Astrocyte of the spinal cord (primary cell): Measurements from ENCODE around the gene ALG2.

Experiments
- DNase-seq: peaks from one replicate; pipeline ENCODE4 v3.0.0; 2011; ENCODE audit warnings: low read depth, low spot score
- H3K4me3 ChIP-seq: 2 replicates; pipeline ENCODE4 v1.5.1; 2011; ENCODE audit warnings: low read depth, mild to moderate bottlenecking, low read length, moderate library complexity
- CTCF ChIP-seq: IDR thresholded peaks from 2 replicates; pipeline ENCODE4 v1.5.1; 2012; ENCODE audit warnings: low read depth, mild to moderate bottlenecking, low read length, inconsistent platforms
- in situ Hi-C: cut with HindIII; loops from 2 replicates; pipeline ENCODE4 v1.10.0; 2017; ENCODE audit warnings: low sequenced_read_pairs

The ALG2 gene

GRCh38 chr9:99216073-99216472 lies 5.7 kb downstream of the ALG2 start:
- in situ Hi-C loops = no loop called here
- no peak overlapping the region for H3K4me3 ChIP-seq
- no peak for TF ChIP-seq CTCF
- no peak for DNase-seq

DNA sequence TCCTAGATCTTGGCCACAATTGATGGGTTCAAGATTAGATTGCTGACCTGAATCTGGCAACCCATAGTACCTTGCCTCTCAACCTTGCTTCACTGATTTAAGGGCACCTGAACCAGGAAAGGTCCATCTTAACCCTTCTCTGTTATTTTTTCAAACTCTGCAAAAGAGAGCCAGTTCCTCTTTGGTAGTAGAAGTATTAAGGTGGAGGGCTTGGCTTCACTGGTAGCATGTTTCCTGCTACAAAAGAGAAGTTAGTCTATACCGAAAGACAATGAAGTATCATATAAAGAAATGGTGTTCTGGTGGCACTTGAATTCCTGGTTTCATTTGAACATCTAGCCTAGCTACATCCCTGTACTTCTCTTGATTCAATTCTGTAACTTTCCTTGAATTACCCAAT lies 8.5 kb downstream of the ALG2 start:
- DNase-seq = no peak
- no peak for TF ChIP-seq CTCF
- in situ Hi-C loops = no loop called here
- H3K4me3 ChIP-seq = no peak overlapping the region

GRCh38 chr9:99211746-99212145 lies 10.0 kb downstream of the ALG2 start:
- H3K4me3 ChIP-seq = no peak overlapping the region
- no peak for TF ChIP-seq CTCF
- no peak for DNase-seq
- in situ Hi-C loops = no loop called here

DNA sequence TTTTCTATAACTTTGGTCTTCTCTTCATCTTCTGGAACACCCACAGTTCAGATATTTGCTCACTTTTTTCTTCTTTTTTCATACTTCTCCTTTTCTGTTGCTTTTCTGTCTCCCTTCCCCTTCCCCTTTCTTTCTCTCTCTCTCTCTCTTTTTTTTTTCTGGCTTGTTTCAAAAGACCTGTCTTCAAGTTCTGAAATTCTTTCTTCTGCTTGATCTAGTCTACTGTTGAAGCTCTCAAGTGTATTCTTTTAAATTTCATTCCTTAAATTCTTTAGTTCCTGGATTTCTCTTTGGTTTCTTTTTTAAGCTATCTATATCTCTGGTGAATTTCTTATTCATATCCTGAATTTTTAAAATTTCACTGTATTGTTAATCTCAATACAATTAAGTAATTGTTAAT lies 11.2 kb downstream of the ALG2 start:
- DNase-seq = no peak
- H3K4me3 ChIP-seq = no peak overlapping the region
- in situ Hi-C loops = no loop called here
- TF ChIP-seq CTCF = no peak

DNA sequence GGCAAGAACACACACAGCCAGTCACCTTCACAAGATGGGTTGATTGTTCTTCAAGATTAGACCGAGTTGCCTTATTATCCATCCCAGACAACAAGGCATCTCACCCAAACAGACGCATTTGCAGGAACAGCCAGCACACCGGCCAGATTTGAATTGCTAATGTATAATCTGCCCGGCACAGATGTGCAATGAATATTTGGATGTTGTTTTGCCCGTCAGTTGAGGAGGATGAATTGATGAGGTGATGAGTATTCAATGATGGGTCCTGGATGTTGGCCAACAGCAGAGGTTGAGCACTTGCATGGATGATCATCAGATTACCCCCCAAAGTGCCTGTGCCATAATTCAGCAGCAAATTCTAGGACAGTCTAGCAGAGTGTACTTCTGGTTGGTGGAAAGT lies 20.1 kb downstream of the ALG2 start:
- DNase-seq = no peak
- no peak overlapping the region for H3K4me3 ChIP-seq
- TF ChIP-seq CTCF = no peak
- in situ Hi-C loops = no loop called here

GRCh38 chr9:99199938-99200539 lies 21.7 kb downstream of the ALG2 start:
- H3K4me3 ChIP-seq = no peak overlapping the region
- in situ Hi-C loops = no loop called here
- no peak for DNase-seq
- no peak for TF ChIP-seq CTCF

- in situ Hi-C loops = no loop called here
Measured at GRCh38 chr9:99197987-99198386, 23.8 kb downstream of the ALG2 start.

More at GRCh38 chr9:99197987-99198386, 23.8 kb downstream of the ALG2 start:
- H3K4me3 ChIP-seq = no peak overlapping the region
- DNase-seq = no peak
- no peak for TF ChIP-seq CTCF
